K562 (cell line): ENCODE data around the gene LPXN. TPM values are rescaled to one million over a fixed set of nuclear protein-coding genes. Genes with fewer than 3 reads are reported as not detected.
A peak's percentile ranks its signal among the peaks of the same experiment; 100 is the strongest.

ENCODE experiments used
- ELF4 ChIP-seq: fragments of 450-650 bp; formaldehyde crosslinking; IDR thresholded peaks from 2 replicates; pipeline ENCODE4 v1.4.0; 2022; ENCODE audit warnings: missing genetic modification characterization
- ESRRB ChIP-seq: fragments of 250-450 bp; sonication (Bioruptor Pico); IDR thresholded peaks from 2 replicates; pipeline ENCODE4 v1.5.0; 2020; ENCODE audit warnings: mild to moderate bottlenecking, moderate library complexity, borderline replicate concordance
- ETV6 ChIP-seq, 3 experiments: fragments of 150-350 bp in 1 of 3; sonication (generic) in 1 of 3; formaldehyde crosslinking in 1 of 3; IDR thresholded peaks; 2 replicates each; pipeline versions ENCODE4 v1.6.1 to v1.8.0; 2014 to 2022; ENCODE audit warnings: borderline replicate concordance in 2 of 3, low read depth in 2 of 3, antibody characterized with exemption in 1 of 3, low read length in 1 of 3, mild to moderate bottlenecking in 1 of 3, missing genetic modification reagents in 1 of 3
- HNRNPLL ChIP-seq: fragments of 200-400 bp; formaldehyde crosslinking; IDR thresholded peaks from 2 replicates; pipeline ENCODE4 v1.6.1; 2017; ENCODE audit warnings: low read length, low read depth, mild to moderate bottlenecking; ENCODE audit not compliant: poor library complexity, severe bottlenecking
- KLF1 ChIP-seq: fragments of 450-650 bp; IDR thresholded peaks from 2 replicates; pipeline ENCODE4 v1.6.1; 2016; ENCODE audit warnings: missing genetic modification characterization, missing compliant biosample characterization
- NFATC3 ChIP-seq: fragments of 450-650 bp; IDR thresholded peaks from 2 replicates; pipeline ENCODE4 v1.6.1; 2017; ENCODE audit warnings: mild to moderate bottlenecking
- NUFIP1 ChIP-seq: fragments of 450-650 bp; IDR thresholded peaks from 2 replicates; pipeline ENCODE4 v1.6.1; 2018; ENCODE audit not compliant: partially characterized antibody
- PHB2 ChIP-seq: fragments of 450-650 bp; IDR thresholded peaks from 2 replicates; pipeline ENCODE4 v1.6.1; 2017; ENCODE audit warnings: low read depth
- POLR2B ChIP-seq: fragments of 450-650 bp; IDR thresholded peaks from 2 replicates; pipeline ENCODE4 v1.6.1; 2018; ENCODE audit warnings: low read depth; ENCODE audit not compliant: partially characterized antibody
- RUNX1 ChIP-seq: sonication (generic); IDR thresholded peaks from 2 replicates; pipeline ENCODE4 v1.6.1; 2016; ENCODE audit warnings: antibody characterized with exemption, low read depth
- SMAD1 ChIP-seq: fragments of 150-350 bp; IDR thresholded peaks from 2 replicates; pipeline ENCODE4 v1.6.1; 2014; ENCODE audit warnings: low read length, low read depth; ENCODE audit not compliant: partially characterized antibody
- SMARCA4 ChIP-seq: fragments of 450-650 bp; IDR thresholded peaks from 2 replicates; pipeline ENCODE4 v1.6.1; 2016
- SP1 ChIP-seq: sonication (generic); formaldehyde crosslinking; IDR thresholded peaks from 2 replicates; pipeline ENCODE4 v1.8.1; 2022; ENCODE audit warnings: mild to moderate bottlenecking, missing genetic modification reagents
- SRSF1 ChIP-seq: fragments of 200-400 bp; formaldehyde crosslinking; IDR thresholded peaks from 2 replicates; pipeline ENCODE4 v1.6.1; 2017; ENCODE audit warnings: mild to moderate bottlenecking, low read depth, low read length, moderate library complexity
- THAP7 ChIP-seq: fragments of 250-450 bp; sonication (Bioruptor Pico); IDR thresholded peaks from 2 replicates; pipeline ENCODE4 v1.5.0; 2021
- ZBTB5 ChIP-seq: fragments of 450-650 bp; IDR thresholded peaks from 2 replicates; pipeline ENCODE4 v1.6.1; 2017; ENCODE audit warnings: antibody characterized with exemption
- ZEB2 ChIP-seq: fragments of 450-650 bp; IDR thresholded peaks from 2 replicates; pipeline ENCODE4 v1.6.1; 2016
- ZNF232 ChIP-seq: sonication (generic); formaldehyde crosslinking; IDR thresholded peaks from 2 replicates; pipeline ENCODE4 v1.8.0; 2022; ENCODE audit warnings: mild to moderate bottlenecking, missing genetic modification reagents
- ZNF253 ChIP-seq: fragments of 250-450 bp; sonication (Bioruptor Pico); conservative IDR thresholded peaks from 2 replicates; pipeline ENCODE4 v1.6.1; 2021; ENCODE audit warnings: mild to moderate bottlenecking
- ZNF282 ChIP-seq: sonication (generic); formaldehyde crosslinking; IDR thresholded peaks from 2 replicates; pipeline ENCODE4 v1.8.1; 2023; ENCODE audit warnings: missing genetic modification reagents
- ZNF41 ChIP-seq: fragments of 250-450 bp; sonication (Bioruptor Pico); conservative IDR thresholded peaks from 2 replicates; pipeline ENCODE4 v1.4.0; 2020; ENCODE audit warnings: mild to moderate bottlenecking
- ZNF561 ChIP-seq: fragments of 450-650 bp; formaldehyde crosslinking; conservative IDR thresholded peaks from 2 replicates; pipeline ENCODE4 v1.4.0; 2020; ENCODE audit warnings: mild to moderate bottlenecking, moderate library complexity
- polyA plus RNA-seq, 8 experiments: library from polyadenylated mRNA; depleted of rRNA in 4 of 8; stranded (reverse) in 5 of 8; unstranded in 3 of 8; fragments of >200 nt; fragmentation: Nextera tagmentation in 2 of 8; fragmentation: Illumina TruSeq in 1 of 8; extraction: Ambion mirVana in 2 of 8; extraction: Trizol in 1 of 8; gene quantifications; 2 replicates each; pipeline versions ENCODE4 v1.2.1 to v1.2.3, GENCODE V29; 2011 to 2014; ENCODE audit warnings: inconsistent platforms in 1 of 8, missing spikeins in 1 of 8
- total RNA-seq, 7 experiments: library from RNA; depleted of rRNA in 6 of 7; stranded (reverse); fragments of >200 nt in 6 of 7; fragmentation: Illumina TruSeq in 2 of 7; extraction: Trizol in 2 of 7; gene quantifications; 2 replicates each; pipeline versions ENCODE4 v1.2.1 to v1.2.3, GENCODE V29; 2011 to 2021; ENCODE audit warnings: low replicate concordance in 1 of 7
- TF ChIP-seq, protein P1 (sequence below): fragments of 450-650 bp; IDR thresholded peaks from 2 replicates; pipeline ENCODE4 v1.6.1; 2016; ENCODE audit warnings: missing biosample characterization, missing genetic modification characterization
- TF ChIP-seq, protein P2 (sequence below): fragments of 200-800 bp; sonication (Bioruptor generic); IDR thresholded peaks from 2 replicates; pipeline ENCODE4 v1.6.1; 2017; ENCODE audit warnings: missing genetic modification characterization, missing compliant biosample characterization

The LPXN gene
- total and polyA plus RNA-seq, 9 of the 15 experiments (the other 6 are each of a cell fraction or from before 2014, with no cell fraction given) = 0.73 to 3.1 (median 2.0) TPM

- TF ChIP-seq ZBTB5 = no peak
- TF ChIP-seq ZNF41 (CRISPR knock-in tag) = no peak
- 0 out of 2 replicates have a peak, but pooled peaks have one; percentile 41 for TF ChIP-seq THAP7
- no peak for TF ChIP-seq SMAD1
- TF ChIP-seq KLF1 (tag) = no peak
- no peak for TF ChIP-seq ESRRB (CRISPR knock-in tag)
- peak in 1 of 2 experiments; percentile 52; a peak in 1 of 4 replicates for TF ChIP-seq ETV6 (IDR thresholded peaks at IDR 0.05; ENCODE audit: borderline replicate concordance in 1 of 2, low read depth in 2 of 2, low read length in 1 of 2)
- no peak for TF ChIP-seq ETV6 (CRISPR knock-in tag; IDR thresholded peaks at IDR 0.05; ENCODE audit: borderline replicate concordance)
- no peak for TF ChIP-seq ZNF232 (CRISPR knock-in tag)
- TF ChIP-seq SP1 = peak; percentile 82
- peak; percentile 54; the same call in 1 of the 2 replicates for TF ChIP-seq NFATC3
- TF ChIP-seq, protein P1, sequence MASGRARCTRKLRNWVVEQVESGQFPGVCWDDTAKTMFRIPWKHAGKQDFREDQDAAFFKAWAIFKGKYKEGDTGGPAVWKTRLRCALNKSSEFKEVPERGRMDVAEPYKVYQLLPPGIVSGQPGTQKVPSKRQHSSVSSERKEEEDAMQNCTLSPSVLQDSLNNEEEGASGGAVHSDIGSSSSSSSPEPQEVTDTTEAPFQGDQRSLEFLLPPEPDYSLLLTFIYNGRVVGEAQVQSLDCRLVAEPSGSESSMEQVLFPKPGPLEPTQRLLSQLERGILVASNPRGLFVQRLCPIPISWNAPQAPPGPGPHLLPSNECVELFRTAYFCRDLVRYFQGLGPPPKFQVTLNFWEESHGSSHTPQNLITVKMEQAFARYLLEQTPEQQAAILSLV = peak; percentile 59; the same call in 1 of the 2 replicates
- TF ChIP-seq ZNF253 (CRISPR knock-in tag) = no peak
- 0 out of 2 replicates have a peak, but pooled peaks have one; percentile 69 for TF ChIP-seq SRSF1
- TF ChIP-seq PHB2 = peak; percentile 31; the same call in 1 of the 2 replicates
- TF ChIP-seq ZEB2 = peak; percentile 76; the same call in 1 of the 2 replicates
- TF ChIP-seq RUNX1 = no peak
- TF ChIP-seq SMARCA4 = peak; percentile 78
- peak; percentile 74; the same call in 1 of the 2 replicates for TF ChIP-seq ELF4 (CRISPR knock-in tag)
- TF ChIP-seq ZNF282 (CRISPR knock-in tag) = 0 out of 2 replicates have a peak, but pooled peaks have one; percentile 42
- TF ChIP-seq ZNF561 (CRISPR knock-in tag) = no peak
- TF ChIP-seq, protein P2, sequence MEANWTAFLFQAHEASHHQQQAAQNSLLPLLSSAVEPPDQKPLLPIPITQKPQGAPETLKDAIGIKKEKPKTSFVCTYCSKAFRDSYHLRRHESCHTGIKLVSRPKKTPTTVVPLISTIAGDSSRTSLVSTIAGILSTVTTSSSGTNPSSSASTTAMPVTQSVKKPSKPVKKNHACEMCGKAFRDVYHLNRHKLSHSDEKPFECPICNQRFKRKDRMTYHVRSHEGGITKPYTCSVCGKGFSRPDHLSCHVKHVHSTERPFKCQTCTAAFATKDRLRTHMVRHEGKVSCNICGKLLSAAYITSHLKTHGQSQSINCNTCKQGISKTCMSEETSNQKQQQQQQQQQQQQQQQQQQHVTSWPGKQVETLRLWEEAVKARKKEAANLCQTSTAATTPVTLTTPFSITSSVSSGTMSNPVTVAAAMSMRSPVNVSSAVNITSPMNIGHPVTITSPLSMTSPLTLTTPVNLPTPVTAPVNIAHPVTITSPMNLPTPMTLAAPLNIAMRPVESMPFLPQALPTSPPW (CRISPR knock-in tag) = peak; percentile 91
- peak; percentile 80 for TF ChIP-seq POLR2B
- TF ChIP-seq NUFIP1 = peak; percentile 38
- peak; percentile 62 for TF ChIP-seq HNRNPLL
Observed at GRCh38 chr11:58579192-58580129, 3.8 kb upstream of the LPXN start (continued).
